ENCODE results near the gene MRPS2. TPM values are rescaled to one million over a fixed set of nuclear protein-coding genes. Genes with fewer than 3 reads are reported as not detected.

MRPS2 gene
- polyA plus RNA-seq, 1 experiment, result 39.9 TPM

DNA sequence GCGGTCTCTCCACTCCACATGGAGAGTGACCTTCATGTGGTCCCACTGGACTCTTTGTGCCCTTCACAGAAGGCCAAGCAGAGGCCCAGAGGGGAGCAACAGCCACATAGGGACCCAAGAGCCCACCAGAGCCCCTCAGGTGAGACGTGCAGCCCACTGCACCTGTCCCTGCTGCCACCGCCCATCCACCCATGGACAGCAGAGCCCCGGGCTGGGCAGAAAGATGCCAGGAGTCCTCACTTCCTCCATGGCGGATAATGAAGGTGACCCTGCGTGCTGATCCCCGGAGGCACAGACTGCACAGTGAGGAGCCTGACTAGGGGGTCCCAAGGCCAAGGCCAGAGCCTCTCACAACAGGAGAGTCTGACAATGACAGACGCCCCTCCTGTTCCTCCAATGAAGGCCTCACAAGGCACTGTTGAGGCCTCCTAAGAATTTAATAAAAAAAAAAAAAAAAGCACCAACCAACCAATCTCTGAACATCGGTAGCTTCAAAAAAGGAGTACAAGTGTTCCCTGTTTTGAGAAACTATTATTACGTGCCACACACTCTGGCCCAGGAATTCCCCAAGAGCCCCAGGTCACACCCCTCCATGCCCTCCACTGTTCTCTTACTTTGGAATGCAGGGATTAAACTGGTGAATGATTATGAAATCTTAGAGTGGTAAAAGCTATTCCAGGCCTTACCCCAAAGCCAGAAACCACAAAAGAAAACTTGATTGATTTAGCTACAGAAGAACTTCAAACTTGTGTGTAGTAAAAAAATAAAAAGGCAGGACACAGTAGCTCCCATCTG is 23.7 kb upstream of the MRPS2 start:
- ChIA-PET CTCF (interaction anchor here (0.6 to 1.1 kb wide), 5 partner anchors 13 to 1285 kb away, joined by 3 to 5 read pairs (median 3); no protein-coding TSS in a partner anchor), POLR2A (no interaction called here)
- TF ChIP-seq, protein P1, sequence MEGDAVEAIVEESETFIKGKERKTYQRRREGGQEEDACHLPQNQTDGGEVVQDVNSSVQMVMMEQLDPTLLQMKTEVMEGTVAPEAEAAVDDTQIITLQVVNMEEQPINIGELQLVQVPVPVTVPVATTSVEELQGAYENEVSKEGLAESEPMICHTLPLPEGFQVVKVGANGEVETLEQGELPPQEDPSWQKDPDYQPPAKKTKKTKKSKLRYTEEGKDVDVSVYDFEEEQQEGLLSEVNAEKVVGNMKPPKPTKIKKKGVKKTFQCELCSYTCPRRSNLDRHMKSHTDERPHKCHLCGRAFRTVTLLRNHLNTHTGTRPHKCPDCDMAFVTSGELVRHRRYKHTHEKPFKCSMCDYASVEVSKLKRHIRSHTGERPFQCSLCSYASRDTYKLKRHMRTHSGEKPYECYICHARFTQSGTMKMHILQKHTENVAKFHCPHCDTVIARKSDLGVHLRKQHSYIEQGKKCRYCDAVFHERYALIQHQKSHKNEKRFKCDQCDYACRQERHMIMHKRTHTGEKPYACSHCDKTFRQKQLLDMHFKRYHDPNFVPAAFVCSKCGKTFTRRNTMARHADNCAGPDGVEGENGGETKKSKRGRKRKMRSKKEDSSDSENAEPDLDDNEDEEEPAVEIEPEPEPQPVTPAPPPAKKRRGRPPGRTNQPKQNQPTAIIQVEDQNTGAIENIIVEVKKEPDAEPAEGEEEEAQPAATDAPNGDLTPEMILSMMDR (IDR thresholded peaks at IDR 0.05; ENCODE audit: low read depth, low read length), result no peak
- no peak overlapping the region for H3K27ac ChIP-seq (ENCODE audit: low read depth, low read length)
- DNase-seq (ENCODE audit: low read depth, low spot score), result no peak
- no peak overlapping the region for H3K4me3 ChIP-seq (ENCODE audit: low read depth, low read length)
- H3K9me3 ChIP-seq (ENCODE audit: control insufficient read depth, insufficient read depth, low read length), result no peaks in the 10 kb centered on the region
- H3K27me3 ChIP-seq (ENCODE audit: control insufficient read depth, insufficient read depth, low read length), result peaks cover 2% of the 10 kb centered on the region

DNA sequence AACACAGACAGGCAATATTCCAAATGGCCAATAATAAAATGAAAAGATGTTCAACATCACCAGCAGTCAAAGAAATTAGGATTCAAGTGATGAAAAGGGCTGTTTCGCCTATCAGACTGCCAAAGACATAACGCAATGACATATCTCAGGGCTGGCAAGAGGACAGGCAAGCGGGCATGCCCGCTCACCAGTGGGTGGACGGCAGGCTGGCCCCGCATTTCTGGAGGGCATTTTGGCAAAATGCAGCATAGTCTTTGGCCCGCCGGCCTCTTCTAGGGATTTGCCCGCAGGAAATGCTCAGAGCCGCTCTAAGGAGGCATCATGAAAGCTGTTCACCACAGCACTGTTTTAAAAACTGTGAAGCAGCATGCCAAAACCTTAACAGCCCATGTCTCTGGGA is 22.3 kb upstream of the MRPS2 start:
- POLR2A ChIA-PET, result interaction anchor here (1.2 kb wide), 1 partner anchor 617 kb away, joined by 4 read pairs; no protein-coding TSS in a partner anchor
- Histone ChIP-seq H3K27ac (ENCODE audit: low read depth, low read length) (peak overlapping the region; percentile 31), H3K27me3 (ENCODE audit: control insufficient read depth, insufficient read depth, low read length) (peaks cover 2% of the 10 kb centered on the region), H3K4me3 (ENCODE audit: low read depth, low read length) (no peak overlapping the region), H3K9me3 (ENCODE audit: control insufficient read depth, insufficient read depth, low read length) (no peaks in the 10 kb centered on the region)
- CTCF ChIA-PET, result interaction anchor here (1.1 kb wide), 1 partner anchor 15 kb away, joined by 3 read pairs; no protein-coding TSS in a partner anchor
- no peak for DNase-seq (ENCODE audit: low read depth, low spot score)
- TF ChIP-seq, protein P1 (IDR thresholded peaks at IDR 0.05; ENCODE audit: low read depth, low read length), result no peak

DNA sequence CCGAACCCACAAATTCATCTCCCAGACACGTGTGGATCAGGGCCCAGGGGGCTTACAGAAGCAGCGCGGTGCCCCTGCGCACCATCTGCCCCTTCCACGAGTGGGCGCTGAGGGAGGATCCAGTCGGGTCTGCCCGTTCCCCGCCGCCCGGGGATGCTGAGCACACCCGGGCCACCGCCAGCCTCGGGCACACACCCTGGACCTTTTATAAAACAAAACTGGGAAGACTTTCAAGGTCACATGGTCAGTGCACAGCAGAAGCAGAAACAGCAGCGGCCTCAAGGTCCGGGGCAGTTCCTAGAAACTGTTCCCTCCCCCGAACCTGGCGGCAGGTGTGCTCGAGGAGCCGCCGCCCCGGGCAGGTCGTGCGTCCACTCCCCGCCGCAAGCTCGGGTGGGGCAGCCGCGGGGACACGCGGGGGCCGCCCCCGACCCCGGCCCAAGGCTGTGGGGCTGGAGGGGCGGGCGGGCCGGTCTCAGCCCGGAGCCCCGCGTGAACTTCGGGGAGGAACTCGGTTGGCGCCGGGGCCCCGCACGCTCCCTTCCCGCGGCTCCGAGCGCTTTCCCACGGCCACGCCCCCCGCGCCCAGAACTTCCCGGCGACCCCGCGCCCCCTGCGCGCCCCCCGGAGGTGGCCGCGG is 21.5 kb upstream of the MRPS2 start:
- ChIA-PET CTCF (no interaction called here), POLR2A (interaction anchor here (0.6 to 1.2 kb wide), 2 partner anchors 8 to 618 kb away, joined by 4 read pairs; no protein-coding TSS in a partner anchor)
- Histone ChIP-seq H3K27ac (ENCODE audit: low read depth, low read length) (no peak overlapping the region), H3K4me3 (ENCODE audit: low read depth, low read length) (peak overlapping the region; percentile 46), H3K9me3 (ENCODE audit: control insufficient read depth, insufficient read depth, low read length) (no peaks in the 10 kb centered on the region), H3K27me3 (ENCODE audit: control insufficient read depth, insufficient read depth, low read length) (peaks cover 2% of the 10 kb centered on the region)
- TF ChIP-seq, protein P1 (IDR thresholded peaks at IDR 0.05; ENCODE audit: low read depth, low read length), result peak; percentile 13; the same call in 1 of the 2 replicates
- no peak for DNase-seq (ENCODE audit: low read depth, low spot score)

DNA sequence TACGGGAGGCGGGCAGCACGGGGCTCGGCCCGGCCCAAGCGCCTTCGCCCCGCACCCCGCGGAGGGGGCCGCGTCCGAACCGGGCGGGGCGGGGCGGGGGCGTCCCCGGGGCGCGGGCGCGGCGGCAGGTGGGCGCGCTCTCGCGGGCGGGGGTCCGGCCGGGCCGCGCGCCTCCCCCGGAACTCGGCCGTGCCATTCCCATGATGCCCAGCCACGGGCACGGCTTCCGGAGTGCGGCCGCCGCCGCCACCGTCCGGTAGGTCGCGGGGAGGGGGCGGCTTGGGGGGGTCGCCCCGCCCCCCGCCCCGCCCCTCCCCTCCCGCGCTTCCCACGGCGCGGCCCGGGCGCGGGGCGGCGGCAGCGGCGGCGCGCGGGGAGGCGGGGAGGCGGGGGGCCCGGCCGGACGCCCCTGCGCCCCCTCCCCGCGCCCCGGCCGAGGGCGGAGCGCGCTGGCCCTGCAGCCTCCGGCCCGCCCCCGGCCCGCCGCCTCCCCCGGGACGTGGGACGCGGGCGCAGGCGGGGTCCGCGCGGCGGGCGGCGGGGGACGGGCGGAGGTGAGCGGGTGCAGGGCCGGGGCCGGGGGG is 20.9 kb upstream of the MRPS2 start, which contains the start of gene PPP1R26:
PPP1R26 (plus strand) TSS at position 314 of the 584 bp plus-strand sequence. CDS start 4,729 bp downstream, outside the sequence.
- Histone ChIP-seq H3K9me3 (ENCODE audit: control insufficient read depth, insufficient read depth, low read length) (no peaks in the 10 kb centered on the region), H3K4me3 (ENCODE audit: low read depth, low read length) (peak within 1 kb of the TSS; percentile 75), H3K27me3 (ENCODE audit: control insufficient read depth, insufficient read depth, low read length) (peaks cover under 1% of the 10 kb centered on the region), H3K27ac (ENCODE audit: low read depth, low read length) (no peak within 1 kb of the TSS)
- POLR2A ChIA-PET, result interaction anchor here (0.6 kb wide), 1 partner anchor 8 kb away, joined by 4 read pairs; no protein-coding TSS in a partner anchor
- no peak for DNase-seq (ENCODE audit: low read depth, low spot score)
- CTCF ChIA-PET, result no interaction called here
- TF ChIP-seq, protein P1 (IDR thresholded peaks at IDR 0.05; ENCODE audit: low read depth, low read length), result no peak
